HG02884 (cell line): ENCODE measurements around the gene LCTL.

ENCODE experiments used
- ATAC-seq: cut with Tn5 transposase; IDR thresholded peaks from one replicate; pipeline ENCODE4 v1.9.1; 2021; ENCODE audit warnings: mild to moderate bottlenecking, moderate library complexity; ENCODE audit not compliant: unreplicated experiment

The LCTL gene

GRCh38 chr15:66566963-66567531, 1.2 kb upstream of the LCTL start:
- no peak for ATAC-seq

- no peak for ATAC-seq
These were observed 607 bp downstream of the LCTL start for GRCh38 chr15:66565141-66565641.

DNA sequence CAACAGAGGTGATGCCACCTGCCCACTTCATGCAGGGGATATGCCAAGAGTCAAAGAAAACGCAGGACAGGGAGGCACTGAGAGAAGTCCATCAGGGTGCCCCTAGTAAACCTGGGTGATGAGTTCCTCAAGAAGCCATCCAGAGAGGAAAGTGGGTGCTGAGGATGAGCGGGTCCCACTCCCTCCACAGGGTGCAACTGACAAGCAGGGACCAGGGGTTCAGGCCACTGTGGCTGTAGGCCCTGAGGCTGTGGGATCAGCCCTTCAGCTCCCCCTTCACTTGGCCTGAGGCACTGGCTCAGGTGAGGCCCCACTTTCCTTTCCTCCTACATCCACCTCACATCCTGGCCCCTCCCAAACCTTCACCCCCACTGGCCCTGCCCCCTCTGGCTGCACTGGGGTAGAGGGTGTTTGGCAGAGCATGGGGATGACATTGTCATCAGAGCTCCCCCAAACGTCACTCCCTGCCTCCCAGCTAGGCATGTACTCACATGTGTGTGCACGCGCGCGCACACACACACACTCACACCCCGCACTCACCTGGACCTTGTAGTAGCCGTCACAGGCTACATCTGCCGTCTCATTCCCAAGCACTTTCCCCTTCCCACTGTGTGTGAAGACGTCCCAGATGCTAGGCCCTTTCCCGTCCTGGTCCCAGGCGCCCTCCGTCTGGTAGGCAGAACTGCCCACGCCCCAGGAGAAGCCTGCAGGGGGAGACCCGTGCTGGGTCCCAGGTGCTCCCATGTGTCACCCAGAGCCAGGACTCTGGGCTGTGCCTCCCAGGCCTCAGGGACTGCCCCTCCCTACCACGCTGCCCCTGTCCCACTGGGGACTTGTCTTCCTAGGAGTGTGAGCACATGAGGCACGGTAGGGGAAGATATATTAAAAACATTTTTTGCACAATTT, 1.4 kb downstream of the LCTL start:
- ATAC-seq = no peak

DNA sequence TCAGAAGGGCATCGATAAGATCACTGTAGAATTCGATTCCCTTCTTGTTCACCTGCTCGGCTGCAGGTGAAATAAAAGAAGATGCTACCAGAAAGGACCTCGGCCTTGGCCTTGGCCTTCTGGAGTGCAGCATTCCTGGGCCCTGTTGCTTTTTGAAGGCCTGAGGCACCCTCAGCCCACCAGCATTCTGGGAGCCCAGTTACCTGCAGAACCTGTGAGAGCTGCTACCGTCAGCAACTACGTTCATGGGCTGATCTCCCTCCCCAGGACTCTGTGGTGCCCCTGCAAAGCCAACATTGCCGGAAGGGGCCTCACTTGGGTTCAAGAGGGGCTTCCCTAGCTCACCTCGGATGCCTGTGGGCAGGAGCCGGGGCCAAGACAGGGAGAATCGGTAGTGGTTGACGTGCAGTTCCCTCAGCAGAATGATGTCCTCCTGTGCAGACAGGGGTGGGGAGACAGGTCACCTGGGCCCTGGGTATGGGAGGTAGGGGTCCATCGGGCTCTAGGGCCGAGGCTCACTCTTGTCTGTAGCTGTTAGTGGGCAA, 2.2 kb downstream of the LCTL start:
- no peak for ATAC-seq

DNA sequence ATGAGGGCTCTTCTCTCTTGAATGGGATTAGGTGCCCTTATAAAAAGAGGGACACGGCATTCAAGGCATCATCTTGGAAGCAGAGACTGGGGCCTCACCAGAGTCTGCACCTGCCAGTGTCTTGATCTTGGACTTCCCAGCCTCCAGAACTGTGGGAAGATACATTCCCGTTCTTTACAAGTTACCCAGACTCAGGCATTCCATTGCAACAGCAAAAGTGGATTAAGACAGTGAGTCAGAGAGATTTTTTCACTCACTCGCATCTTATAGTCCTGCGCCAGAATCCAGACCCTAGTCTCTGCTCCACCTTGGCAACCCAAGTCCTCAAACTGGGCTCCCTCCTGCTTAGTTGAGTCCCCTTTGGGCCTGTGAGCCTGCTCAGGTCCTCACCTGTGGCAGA, 2.7 kb downstream of the LCTL start:
- ATAC-seq = no peak

GRCh38 chr15:66560856-66561525, 4.8 kb downstream of the LCTL start:
- ATAC-seq = no peak

DNA sequence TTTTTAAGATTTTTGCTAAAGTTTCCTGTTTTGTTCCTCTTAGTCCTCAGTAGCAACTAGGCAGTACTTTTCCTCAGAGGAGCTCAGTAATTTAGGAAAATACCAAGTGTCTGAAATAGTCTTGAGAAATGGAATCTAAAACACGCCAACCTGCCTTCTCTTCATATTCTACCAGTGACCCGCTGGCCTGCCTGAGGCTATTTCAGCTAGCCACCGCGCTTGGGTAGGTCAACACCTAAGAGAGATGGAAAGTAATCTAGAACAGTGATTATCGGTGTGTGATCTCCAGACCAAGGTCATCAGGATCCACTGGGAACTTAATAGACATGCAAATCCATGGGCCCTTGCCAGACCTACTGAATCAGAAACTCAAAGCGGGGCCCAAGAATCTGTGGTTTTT, 7.5 kb downstream of the LCTL start:
- no peak for ATAC-seq

DNA sequence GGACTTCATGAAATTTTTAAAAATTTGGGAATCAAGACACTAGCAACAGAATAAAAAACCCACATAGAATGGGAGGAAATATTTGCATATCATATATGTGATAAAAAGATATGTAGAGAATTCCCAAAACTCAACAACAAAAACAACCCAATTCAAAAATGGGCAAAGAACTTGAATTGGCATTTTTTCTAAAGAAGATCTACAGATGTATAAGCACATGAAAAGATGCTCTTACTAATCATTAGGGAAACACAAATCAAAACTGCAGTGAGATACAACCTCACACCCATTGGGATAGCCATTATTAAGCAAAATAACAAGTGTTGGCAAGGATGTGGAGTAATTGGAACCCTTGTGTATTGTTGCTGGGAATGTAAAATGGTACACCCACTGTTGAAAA, 10.1 kb downstream of the LCTL start:
- no peak for ATAC-seq

DNA sequence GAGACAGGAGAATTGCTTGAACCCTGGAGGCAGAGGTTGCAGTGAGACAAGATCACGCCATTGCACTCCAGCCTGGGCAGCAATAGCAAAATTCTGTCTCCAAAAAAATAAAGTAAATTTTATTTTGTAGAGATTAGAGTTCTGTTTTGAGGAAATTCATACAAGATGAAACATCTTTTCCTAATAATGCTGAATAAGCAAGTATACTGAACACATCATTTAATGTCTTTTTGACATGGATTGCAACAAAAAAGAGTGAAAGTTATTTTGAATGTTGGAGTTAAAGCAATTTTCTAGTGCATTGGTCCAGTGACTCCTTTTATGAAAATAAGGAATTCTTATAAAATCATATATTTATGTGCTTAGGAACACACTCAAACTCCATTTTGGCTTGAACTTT, 20.5 kb downstream of the LCTL start:
- ATAC-seq = no peak

- no peak for ATAC-seq
These were observed 22.9 kb downstream of the LCTL start for GRCh38 chr15:66542896-66543295.

GRCh38 chr15:66535056-66535455, 30.7 kb downstream of the LCTL start:
- ATAC-seq = no peak

- ATAC-seq = no peak
These were observed 41.0 kb downstream of the LCTL start for GRCh38 chr15:66524838-66525237.

DNA sequence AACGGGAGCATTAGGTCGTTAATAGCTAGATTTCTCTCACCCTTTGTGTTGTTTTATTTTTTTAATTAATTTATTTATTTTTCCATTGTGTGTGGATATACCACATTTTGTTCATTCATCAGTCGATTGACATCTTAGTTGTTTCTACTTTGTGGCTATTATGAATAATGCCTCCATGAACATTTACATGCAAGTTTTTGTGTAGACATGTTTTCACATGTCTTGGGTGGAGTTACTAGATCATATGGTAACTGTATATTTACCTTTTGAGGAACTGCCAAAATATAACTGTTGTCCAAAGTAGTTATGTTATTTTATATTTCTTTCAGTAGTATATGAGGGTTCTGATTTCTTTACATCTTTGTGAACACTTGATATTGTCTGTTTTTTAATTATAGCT, 41.9 kb downstream of the LCTL start:
- no peak for ATAC-seq

DNA sequence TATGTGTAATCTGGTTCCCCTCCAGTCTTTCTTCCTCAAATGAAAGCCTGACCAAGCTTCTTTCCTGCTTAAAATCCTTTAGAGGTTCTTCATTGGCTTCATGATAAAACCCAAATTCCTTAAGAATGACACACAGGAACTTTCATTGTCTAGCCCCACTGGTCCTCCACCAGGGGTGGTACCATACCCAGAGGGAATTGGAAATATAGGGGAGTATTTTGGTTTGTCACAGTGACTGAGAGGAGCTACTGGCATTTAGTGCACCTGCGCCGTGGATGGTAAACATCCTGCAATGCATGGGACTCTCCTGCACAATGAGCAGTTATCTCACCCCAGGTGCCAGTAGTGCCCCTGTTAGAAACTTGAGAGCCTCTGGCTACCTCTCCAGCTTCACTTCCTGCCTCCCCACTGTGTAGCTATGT, 49.9 kb downstream of the LCTL start:
- ATAC-seq = no peak

GRCh38 chr15:66514586-66514985, 51.2 kb downstream of the LCTL start:
- ATAC-seq = no peak

GRCh38 chr15:66508293-66508883, 57.4 kb downstream of the LCTL start:
- ATAC-seq = no peak

- no peak for ATAC-seq
These were observed 60.0 kb downstream of the LCTL start for GRCh38 chr15:66505818-66506217.

GRCh38 chr15:66505430-66505811, 60.4 kb downstream of the LCTL start:
- ATAC-seq = peak; percentile 13

GRCh38 chr15:66504563-66505429, 61.0 kb downstream of the LCTL start, which contains the start of the genes RPL4 and ZWILCH:
Gene RPL4 (minus strand): TSS chr15:66504855. CDS start chr15:66504790, 65 bp downstream.
Gene ZWILCH (plus strand): TSS chr15:66505326. CDS start chr15:66505339, 13 bp downstream.
- ATAC-seq = peak; percentile 64
